GM12891 (cell line): ENCODE results near the gene GRPEL2.

Experiments
- PAX5 ChIP-seq: IDR thresholded peaks from 2 replicates; pipeline ENCODE4 v1.6.1; 2011; ENCODE audit warnings: low read length, moderate library complexity, mild to moderate bottlenecking; ENCODE audit not compliant: insufficient read depth, severe bottlenecking
- POLR2A ChIP-seq: IDR thresholded peaks from 2 replicates; pipeline ENCODE4 v1.6.1; 2011; ENCODE audit warnings: low read depth, low read length, control low read depth
- POLR2AphosphoS5 ChIP-seq: IDR thresholded peaks from 2 replicates; pipeline ENCODE4 v1.6.1; 2011; ENCODE audit warnings: low read depth, low read length, control low read depth
- TAF1 ChIP-seq: IDR thresholded peaks from 2 replicates; pipeline ENCODE4 v1.6.1; 2011; ENCODE audit warnings: low read depth, low read length, control low read depth

GRCh38 chr5:149338364-149338763 lies 6.9 kb upstream of the GRPEL2 start:
- TF ChIP-seq POLR2A, result no peak
- no peak for TF ChIP-seq TAF1
- TF ChIP-seq PAX5, result no peak
- TF ChIP-seq POLR2AphosphoS5, result no peak
